Kidney epithelial cell (primary cell): ENCODE measurements around the gene GBP5. TPM values are rescaled to one million over a fixed set of nuclear protein-coding genes. Genes with fewer than 3 reads are reported as not detected.
"Not testable (repeated sequence)": the region's sequence is repeated elsewhere in the genome, so short reads cannot be mapped to it uniquely, and the experiment has no call there.

Experiments
- DNase-seq: peaks from one replicate; pipeline ENCODE4 v3.0.0-alpha.2; 2010; ENCODE audit warnings: low read depth
- H3K27me3 ChIP-seq: 2 replicates; pipeline ENCODE4 v1.6.0; 2011; ENCODE audit warnings: low read length; ENCODE audit not compliant: control insufficient read depth, insufficient read depth
- H3K36me3 ChIP-seq: 2 replicates; pipeline ENCODE4 v1.5.1; 2011; ENCODE audit warnings: low read length; ENCODE audit not compliant: control insufficient read depth, insufficient read depth
- H3K4me3 ChIP-seq: 2 replicates; pipeline ENCODE4 v1.5.1; 2011; ENCODE audit warnings: low read depth, mild to moderate bottlenecking, control low read depth, low read length
- CTCF ChIP-seq: IDR thresholded peaks from 2 replicates; pipeline ENCODE4 v1.5.1; 2011; ENCODE audit warnings: mild to moderate bottlenecking, moderate library complexity, low read length, control low read depth, inconsistent platforms; ENCODE audit not compliant: insufficient read depth, poor library complexity, severe bottlenecking
- total RNA-seq: library from RNA; depleted of rRNA; stranded (reverse); fragments of >200 nt; gene quantifications from 2 replicates; pipeline ENCODE4 v1.2.3, GENCODE V29; 2015

The GBP5 gene
- total RNA-seq, 1 donor from 2014 or later, result 0.33 TPM

- Histone ChIP-seq H3K36me3 (no peaks in the 10 kb centered on the region), H3K4me3 (no peak overlapping the region), H3K27me3 (no peaks in the 10 kb centered on the region)
- no peak for TF ChIP-seq CTCF
- no peak for DNase-seq
Measured at GRCh38 chr1:89309828-89310227, 37.2 kb upstream of the GBP5 start.

- no peak for TF ChIP-seq CTCF
- H3K4me3 ChIP-seq, result no peak overlapping the region
- no peak for DNase-seq
- H3K27me3 ChIP-seq, result no peaks in the 10 kb centered on the region
- no peaks in the 10 kb centered on the region for H3K36me3 ChIP-seq
Measured at GRCh38 chr1:89306273-89306672, 33.6 kb upstream of the GBP5 start.

- H3K27me3 ChIP-seq, result no peaks in the 10 kb centered on the region
- H3K36me3 ChIP-seq, result no peaks in the 10 kb centered on the region
- H3K4me3 ChIP-seq, result no peak overlapping the region
- no peak for DNase-seq
- no peak for TF ChIP-seq CTCF
Measured at GRCh38 chr1:89305493-89305892, 32.8 kb upstream of the GBP5 start.

- no peak overlapping the region for H3K4me3 ChIP-seq
- no peak for DNase-seq
- no peaks in the 10 kb centered on the region for H3K36me3 ChIP-seq
- no peak for TF ChIP-seq CTCF
- no peaks in the 10 kb centered on the region for H3K27me3 ChIP-seq
Measured at GRCh38 chr1:89304572-89305230, 32.0 kb upstream of the GBP5 start.

- Histone ChIP-seq H3K27me3 (no peaks in the 10 kb centered on the region), H3K36me3 (no peaks in the 10 kb centered on the region), H3K4me3 (no peak overlapping the region)
- no peak for DNase-seq
- no peak for TF ChIP-seq CTCF
Measured at GRCh38 chr1:89302697-89303332, 30.2 kb upstream of the GBP5 start.

GRCh38 chr1:89299739-89300463, 27.2 kb upstream of the GBP5 start:
- not testable (repeated sequence) for H3K27me3 ChIP-seq, DNase-seq, H3K36me3 ChIP-seq

More at GRCh38 chr1:89299739-89300463, 27.2 kb upstream of the GBP5 start:
- not testable (repeated sequence) for H3K4me3 ChIP-seq
